ENCODE results near the gene CTPS2. TPM values are rescaled to one million over a fixed set of nuclear protein-coding genes. Genes with fewer than 3 reads are reported as not detected.

CTPS2 gene
- total and polyA plus RNA-seq, 10 donors = 5.3 to 11.7 (median 9.5) TPM

DNA sequence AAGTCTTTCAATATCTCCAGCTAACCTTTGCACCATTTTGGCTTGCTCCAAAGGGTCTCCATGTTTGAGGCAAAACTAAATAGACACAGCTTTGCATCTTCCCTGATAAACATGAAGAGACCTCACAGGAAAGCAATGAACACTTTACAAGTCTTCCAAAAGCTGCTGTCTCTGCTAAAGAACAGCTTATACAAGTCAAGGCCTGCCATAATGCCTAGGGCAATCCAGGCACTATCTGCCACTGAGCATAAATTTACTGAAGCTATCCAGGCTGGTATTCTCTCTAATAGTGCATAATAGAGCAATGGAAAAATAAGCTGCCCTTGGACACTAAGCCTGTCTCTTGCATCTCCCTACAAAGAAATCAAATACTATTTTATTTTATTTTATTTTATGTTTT lies 122.6 kb downstream of the CTPS2 start:
- H3K9me3 ChIP-seq = peaks cover 0 to 9% (median 0%) of the 10 kb centered on the region in 8 donors
- no peak overlapping the region for H3K27ac ChIP-seq
- H3K4me3 ChIP-seq = no peak overlapping the region
- H3K27me3 ChIP-seq (replicated peaks in 1 of 7) = no peaks in the 10 kb centered on the region
- intact Hi-C loops (cut with DNase I; ENCODE audit: low total_unique reads) = no loop called here
- H3K36me3 ChIP-seq = peaks cover 0 to 19% (median 0%) of the 10 kb centered on the region in 6 donors
- TF ChIP-seq, protein P1, sequence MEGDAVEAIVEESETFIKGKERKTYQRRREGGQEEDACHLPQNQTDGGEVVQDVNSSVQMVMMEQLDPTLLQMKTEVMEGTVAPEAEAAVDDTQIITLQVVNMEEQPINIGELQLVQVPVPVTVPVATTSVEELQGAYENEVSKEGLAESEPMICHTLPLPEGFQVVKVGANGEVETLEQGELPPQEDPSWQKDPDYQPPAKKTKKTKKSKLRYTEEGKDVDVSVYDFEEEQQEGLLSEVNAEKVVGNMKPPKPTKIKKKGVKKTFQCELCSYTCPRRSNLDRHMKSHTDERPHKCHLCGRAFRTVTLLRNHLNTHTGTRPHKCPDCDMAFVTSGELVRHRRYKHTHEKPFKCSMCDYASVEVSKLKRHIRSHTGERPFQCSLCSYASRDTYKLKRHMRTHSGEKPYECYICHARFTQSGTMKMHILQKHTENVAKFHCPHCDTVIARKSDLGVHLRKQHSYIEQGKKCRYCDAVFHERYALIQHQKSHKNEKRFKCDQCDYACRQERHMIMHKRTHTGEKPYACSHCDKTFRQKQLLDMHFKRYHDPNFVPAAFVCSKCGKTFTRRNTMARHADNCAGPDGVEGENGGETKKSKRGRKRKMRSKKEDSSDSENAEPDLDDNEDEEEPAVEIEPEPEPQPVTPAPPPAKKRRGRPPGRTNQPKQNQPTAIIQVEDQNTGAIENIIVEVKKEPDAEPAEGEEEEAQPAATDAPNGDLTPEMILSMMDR (IDR thresholded peaks at IDR 0.05 in 8 of 11, conservative IDR thresholded peaks at IDR 0.05 in 3 of 11) = no peak
- TF ChIP-seq POLR2AphosphoS5 (IDR thresholded peaks at IDR 0.05) (no peak), POLR2A (IDR thresholded peaks at IDR 0.05) (no peak)
- H3K4me1 ChIP-seq = no peaks in the 10 kb centered on the region
- no peak for DNase-seq

DNA sequence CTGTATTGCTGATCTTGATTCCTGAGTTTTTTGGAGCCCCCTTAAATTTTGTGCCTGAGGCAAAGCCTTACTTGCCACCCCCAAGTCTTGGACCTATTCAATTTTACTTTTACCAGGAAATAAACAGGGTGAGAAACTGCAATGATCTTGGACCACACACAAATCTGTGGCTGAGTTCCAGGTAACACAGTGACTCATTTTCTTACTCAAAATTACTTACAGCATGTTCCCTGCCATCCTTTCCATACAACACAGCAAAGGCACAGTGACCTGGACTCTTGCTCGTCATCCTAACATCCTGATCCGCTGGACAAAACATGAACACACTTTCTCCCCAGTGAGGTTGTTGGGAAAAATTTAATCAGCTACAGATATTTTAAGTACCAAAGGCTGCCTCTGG lies 123.3 kb downstream of the CTPS2 start:
- 86 to 98% (median 93%) methylated on average over 2 of the region's 2 CpGs for WGBS, 5 donors
- Histone ChIP-seq H3K4me3 (no peak overlapping the region), H3K4me1 (no peaks in the 10 kb centered on the region), H3K27me3 (replicated peaks in 1 of 7) (no peaks in the 10 kb centered on the region), H3K27ac (no peak overlapping the region), H3K36me3 (peaks cover 0 to 19% (median 0%) of the 10 kb centered on the region in 6 donors), H3K9me3 (peaks cover 0 to 9% (median 0%) of the 10 kb centered on the region in 8 donors)
- no peak for DNase-seq
- TF ChIP-seq, protein P1 (IDR thresholded peaks at IDR 0.05 in 8 of 11, conservative IDR thresholded peaks at IDR 0.05 in 3 of 11) = no peak
- TF ChIP-seq POLR2A (IDR thresholded peaks at IDR 0.05) (no peak), POLR2AphosphoS5 (IDR thresholded peaks at IDR 0.05) (no peak)
- intact Hi-C loops (cut with DNase I; ENCODE audit: low total_unique reads) = no loop called here

DNA sequence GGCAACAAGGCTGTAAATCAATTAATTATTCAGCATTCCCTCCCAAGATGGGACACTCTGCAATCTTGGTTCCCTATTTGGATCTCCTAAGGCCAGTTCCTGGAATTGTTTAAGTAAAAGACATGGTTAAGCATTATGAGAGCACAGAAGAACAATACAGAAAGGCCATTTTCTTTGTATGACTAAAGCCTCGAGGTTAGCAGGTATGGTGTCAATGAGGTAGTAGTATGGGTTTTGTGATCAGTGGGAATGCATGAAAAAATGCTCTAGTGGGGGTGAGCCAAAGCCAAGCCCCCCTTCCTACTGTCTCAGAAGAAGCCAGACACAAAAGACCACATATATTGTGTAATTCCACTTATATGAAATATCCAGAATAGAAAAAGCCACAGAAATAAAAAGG lies 124.2 kb downstream of the CTPS2 start:
- TF ChIP-seq, protein P1 (IDR thresholded peaks at IDR 0.05 in 8 of 11, conservative IDR thresholded peaks at IDR 0.05 in 3 of 11) = no peak
- TF ChIP-seq POLR2AphosphoS5 (IDR thresholded peaks at IDR 0.05) (no peak), POLR2A (IDR thresholded peaks at IDR 0.05) (no peak)

DNA sequence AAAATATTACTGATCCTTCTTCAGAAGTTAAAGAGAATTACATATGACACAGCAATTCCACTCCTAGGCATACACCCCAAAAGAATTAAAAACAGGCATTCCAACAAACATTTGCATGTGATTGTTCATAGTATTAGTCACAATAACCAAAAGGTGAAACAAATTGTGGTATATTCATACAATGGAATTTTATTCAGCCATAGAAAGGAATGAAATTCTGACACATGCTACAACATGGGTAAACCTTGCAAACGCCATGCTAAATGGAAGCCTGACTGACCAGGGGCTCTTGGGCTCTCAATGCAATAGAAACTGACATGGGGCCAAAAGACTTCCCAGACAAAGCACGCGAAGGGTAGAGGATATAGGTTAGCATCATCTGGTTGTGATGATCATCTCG lies 124.6 kb downstream of the CTPS2 start:
- TF ChIP-seq POLR2A (IDR thresholded peaks at IDR 0.05) = no peak
- no peak for TF ChIP-seq POLR2AphosphoS5 (IDR thresholded peaks at IDR 0.05)
- TF ChIP-seq, protein P1 (IDR thresholded peaks at IDR 0.05 in 8 of 11, conservative IDR thresholded peaks at IDR 0.05 in 3 of 11) = no peak
- no peak overlapping the region for H3K4me3 ChIP-seq
- intact Hi-C loops (cut with DNase I; ENCODE audit: low total_unique reads) = no loop called here
- peaks cover 0 to 19% (median 0%) of the 10 kb centered on the region in 6 donors for H3K36me3 ChIP-seq
- DNase-seq = no peak
- WGBS, 5 donors = 80 to 99% (median 94%) methylated on average over 4 of the region's 4 CpGs
- no peaks in the 10 kb centered on the region for H3K4me1 ChIP-seq
- H3K9me3 ChIP-seq = peaks cover 0 to 13% (median 0%) of the 10 kb centered on the region in 8 donors
- no peaks in the 10 kb centered on the region for H3K27me3 ChIP-seq (replicated peaks in 1 of 7)
- H3K27ac ChIP-seq = no peak overlapping the region

More for the DNA sequence above, 124.2 kb downstream of the CTPS2 start:
- intact Hi-C loops (cut with DNase I; ENCODE audit: low total_unique reads) = no loop called here
- no peak overlapping the region for H3K27ac ChIP-seq
- DNase-seq = no peak
- H3K4me3 ChIP-seq = no peak overlapping the region
- no peaks in the 10 kb centered on the region for H3K4me1 ChIP-seq
- H3K9me3 ChIP-seq = peaks cover 0 to 11% (median 0%) of the 10 kb centered on the region in 8 donors
- H3K27me3 ChIP-seq (replicated peaks in 1 of 7) = no peaks in the 10 kb centered on the region
- WGBS, 5 donors = 67 to 95% (median 79%) methylated on average over 1 of the region's 1 CpG
- H3K36me3 ChIP-seq = peaks cover 0 to 19% (median 0%) of the 10 kb centered on the region in 6 donors

Measured in spleen (tissue), 11 donors.